AG08396 (cell line): ENCODE measurements around the gene RAPGEF6.
"Not testable (repeated sequence)": the region's sequence is repeated elsewhere in the genome, so short reads cannot be mapped to it uniquely, and the experiment has no call there.

Experiments used
- DNase-seq: peaks from one replicate; pipeline ENCODE4 v3.0.0; 2012; ENCODE audit warnings: low spot score, mixed read lengths

The RAPGEF6 gene, protein sequence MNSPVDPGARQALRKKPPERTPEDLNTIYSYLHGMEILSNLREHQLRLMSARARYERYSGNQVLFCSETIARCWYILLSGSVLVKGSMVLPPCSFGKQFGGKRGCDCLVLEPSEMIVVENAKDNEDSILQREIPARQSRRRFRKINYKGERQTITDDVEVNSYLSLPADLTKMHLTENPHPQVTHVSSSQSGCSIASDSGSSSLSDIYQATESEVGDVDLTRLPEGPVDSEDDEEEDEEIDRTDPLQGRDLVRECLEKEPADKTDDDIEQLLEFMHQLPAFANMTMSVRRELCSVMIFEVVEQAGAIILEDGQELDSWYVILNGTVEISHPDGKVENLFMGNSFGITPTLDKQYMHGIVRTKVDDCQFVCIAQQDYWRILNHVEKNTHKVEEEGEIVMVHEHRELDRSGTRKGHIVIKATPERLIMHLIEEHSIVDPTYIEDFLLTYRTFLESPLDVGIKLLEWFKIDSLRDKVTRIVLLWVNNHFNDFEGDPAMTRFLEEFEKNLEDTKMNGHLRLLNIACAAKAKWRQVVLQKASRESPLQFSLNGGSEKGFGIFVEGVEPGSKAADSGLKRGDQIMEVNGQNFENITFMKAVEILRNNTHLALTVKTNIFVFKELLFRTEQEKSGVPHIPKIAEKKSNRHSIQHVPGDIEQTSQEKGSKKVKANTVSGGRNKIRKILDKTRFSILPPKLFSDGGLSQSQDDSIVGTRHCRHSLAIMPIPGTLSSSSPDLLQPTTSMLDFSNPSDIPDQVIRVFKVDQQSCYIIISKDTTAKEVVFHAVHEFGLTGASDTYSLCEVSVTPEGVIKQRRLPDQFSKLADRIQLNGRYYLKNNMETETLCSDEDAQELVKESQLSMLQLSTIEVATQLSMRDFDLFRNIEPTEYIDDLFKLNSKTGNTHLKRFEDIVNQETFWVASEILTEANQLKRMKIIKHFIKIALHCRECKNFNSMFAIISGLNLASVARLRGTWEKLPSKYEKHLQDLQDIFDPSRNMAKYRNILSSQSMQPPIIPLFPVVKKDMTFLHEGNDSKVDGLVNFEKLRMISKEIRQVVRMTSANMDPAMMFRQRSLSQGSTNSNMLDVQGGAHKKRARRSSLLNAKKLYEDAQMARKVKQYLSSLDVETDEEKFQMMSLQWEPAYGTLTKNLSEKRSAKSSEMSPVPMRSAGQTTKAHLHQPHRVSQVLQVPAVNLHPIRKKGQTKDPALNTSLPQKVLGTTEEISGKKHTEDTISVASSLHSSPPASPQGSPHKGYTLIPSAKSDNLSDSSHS (N-terminal part only)

DNA sequence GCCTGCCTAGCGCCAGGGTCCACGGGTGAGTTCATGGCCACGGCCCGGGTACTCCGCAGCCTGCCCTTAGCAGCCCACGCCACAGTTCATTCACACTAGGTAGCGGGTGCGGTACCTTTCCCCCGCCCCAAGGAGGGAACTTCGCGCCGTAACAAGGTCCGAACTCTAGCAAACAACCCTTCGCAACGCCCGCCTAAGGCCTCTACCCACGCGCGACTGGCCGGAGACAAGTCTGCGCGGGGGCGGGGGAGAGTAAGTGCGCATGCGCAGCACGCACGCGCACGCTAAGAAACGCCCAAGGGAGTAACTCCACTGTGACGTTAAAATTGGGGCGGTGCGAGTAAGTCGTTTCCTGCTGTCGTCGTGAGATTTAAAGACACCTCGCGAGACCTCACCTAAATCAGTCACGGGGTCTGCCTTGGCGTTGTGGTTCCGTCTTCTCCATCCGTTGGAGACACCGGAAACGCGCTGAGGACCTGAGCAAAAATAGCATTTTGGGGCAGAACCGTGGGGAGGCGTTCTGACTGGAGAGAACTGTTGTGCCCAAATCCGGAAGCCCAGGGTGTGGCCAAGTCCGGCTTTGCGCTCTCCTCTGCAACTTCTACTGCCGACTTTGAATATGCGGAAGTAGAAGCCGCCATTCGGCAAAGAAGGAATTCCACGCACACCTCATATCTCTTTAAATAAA lies at the start of gene RAPGEF6:
Gene RAPGEF6, minus strand, starts transcription at position 234 of the 688 bp plus-strand sequence. Its CDS starts 199 bp downstream, at position 35.
- peak; percentile 93 for DNase-seq

DNA sequence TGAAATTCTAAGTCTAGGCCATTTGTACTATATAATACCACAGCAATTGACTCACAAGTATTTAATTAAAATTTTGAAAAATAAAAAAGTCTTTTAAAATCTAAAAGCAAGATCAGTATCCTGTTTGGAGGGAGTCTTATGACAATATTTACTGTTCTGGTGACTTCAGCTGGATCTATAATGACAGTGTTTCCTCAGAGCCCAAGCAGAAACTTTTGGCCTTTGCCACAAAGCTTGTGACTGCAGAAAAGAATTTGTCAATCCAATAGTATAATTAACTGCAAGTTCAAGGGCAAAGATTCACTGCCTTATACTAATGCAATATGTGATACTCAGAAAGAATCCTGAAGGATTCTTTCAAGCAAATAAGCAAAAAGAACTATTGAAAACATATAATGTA lies 49.6 kb upstream of the RAPGEF6 start:
- no peak for DNase-seq

DNA sequence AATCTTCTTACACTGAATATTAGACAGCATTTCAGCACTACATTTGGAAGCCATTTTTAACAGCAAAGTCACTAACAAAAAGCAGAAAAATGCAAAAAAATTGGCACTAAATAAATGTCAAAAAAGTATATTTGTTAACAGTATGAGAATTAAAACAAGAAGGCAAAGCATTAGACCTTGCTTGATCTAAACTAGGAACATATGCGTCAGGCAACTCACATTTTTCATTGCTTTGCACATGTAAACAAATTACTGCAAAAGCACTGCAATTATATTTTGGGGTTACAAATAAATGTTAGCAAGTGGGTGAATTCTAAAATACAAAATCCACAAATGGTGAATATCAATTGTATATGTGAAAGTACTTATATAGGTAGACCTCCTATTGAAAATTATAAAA lies 49.0 kb upstream of the RAPGEF6 start:
- DNase-seq, result no peak

DNA sequence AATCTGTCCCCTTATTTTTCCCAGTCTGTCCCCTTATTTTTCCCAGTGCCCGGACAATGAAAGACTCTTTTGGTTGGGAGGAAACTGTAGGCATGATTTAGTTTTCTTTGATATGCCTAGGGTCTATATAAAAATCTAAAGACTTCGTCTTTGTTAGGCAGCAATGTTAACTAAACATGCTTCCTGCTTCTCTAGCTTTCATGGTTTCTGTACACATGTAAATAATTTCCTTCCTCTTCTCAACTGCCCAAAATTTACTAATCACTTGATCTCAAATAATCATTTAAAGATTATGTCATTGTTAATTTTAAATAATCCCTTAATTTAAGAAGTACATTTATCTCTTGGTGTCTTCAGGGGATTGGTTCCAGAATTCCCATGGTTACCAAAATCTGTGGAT lies 47.8 kb upstream of the RAPGEF6 start:
- no peak for DNase-seq

DNA sequence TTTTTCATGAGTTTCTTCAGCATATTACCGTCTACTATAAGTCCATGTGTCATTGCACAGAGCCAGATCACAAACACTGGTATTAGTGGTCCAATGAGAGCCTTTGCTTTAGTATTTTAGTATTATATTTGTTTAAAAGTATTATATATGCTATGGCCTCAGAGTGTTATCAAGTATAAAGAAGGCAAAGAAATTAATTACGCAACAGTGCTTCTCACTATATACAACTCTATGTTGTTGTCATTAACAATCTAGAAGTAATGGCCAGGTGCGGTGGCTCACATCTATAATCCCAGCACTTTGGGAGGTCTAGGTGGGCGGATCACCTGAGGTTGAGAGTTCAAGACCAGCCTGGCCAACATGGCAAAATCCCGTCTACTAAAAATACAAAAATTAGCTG lies 47.1 kb upstream of the RAPGEF6 start:
- no peak for DNase-seq

DNA sequence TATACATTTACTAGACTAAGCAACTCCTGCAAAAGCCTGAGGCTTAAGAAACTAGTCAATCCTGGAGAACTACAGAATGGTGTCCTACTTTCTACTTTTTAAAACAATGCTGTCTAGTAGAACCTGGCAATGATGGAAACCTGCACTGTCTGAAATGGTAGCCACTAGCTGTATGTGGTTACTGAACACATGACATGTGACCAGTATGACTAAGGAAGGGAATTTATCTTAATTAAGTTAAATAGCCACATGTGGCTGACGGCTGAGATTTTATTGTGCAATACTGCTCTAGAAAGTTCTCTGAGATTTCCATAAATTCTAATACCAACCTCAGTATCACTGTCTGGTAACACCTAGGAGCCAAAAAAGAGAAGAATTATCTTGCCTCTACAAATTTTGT lies 44.9 kb upstream of the RAPGEF6 start:
- peak; percentile 16 for DNase-seq

DNA sequence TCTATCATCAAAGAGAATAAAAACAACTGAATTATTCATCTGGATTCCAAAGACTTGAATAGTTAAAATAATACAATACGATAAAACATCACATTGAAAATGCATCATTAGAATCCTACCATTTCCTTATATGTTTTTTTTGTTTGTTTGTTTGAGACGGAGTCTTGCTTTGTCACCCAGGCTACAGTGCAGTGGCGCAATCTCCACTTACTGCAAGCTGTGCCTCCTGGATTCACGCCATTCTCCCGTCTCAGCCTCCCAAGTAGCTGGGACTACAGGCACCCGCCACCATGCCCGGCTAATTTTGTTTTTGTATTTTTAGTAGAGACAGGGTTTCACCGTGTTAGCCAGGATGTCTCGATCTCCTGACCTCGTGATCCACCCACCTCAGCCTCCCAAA lies 43.2 kb upstream of the RAPGEF6 start:
- not testable (repeated sequence) for DNase-seq

DNA sequence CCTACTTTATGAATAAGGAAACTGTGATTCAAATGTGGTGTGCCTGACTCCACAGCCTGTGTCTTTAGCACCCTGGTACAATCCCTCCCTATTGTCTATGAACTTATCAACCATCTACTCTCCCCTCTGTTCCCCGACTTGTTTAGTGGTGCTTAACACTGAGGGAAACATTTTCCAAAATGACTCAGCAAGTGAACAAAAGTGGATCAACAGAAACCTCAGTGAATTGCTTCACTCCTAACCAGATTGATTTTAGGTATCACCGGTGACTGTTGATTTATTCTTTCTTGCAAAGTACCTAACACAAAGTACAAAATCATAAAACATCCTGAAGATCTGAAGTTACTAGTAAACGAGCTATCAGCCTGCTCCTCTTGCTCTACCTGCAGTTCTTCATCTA lies 42.1 kb upstream of the RAPGEF6 start:
- DNase-seq, result no peak

DNA sequence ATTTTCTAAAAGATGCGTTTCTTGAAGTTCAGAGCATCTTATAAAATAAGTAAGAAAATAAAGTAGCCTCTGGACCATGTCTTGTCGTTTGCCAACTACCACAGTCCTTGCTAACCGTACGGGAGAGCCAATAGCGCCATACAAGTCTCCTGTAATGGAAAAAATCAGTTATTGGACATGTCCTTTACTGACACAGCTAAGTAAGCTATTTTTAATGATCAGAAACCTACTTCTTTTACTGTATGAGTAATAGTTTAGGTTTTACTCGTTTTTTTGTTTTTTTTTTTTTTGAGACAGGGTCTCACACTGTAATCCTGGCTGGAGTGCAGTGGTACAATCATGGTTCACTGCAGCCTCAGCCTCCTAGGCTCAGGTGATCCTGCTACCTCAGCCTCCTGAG lies 37.7 kb upstream of the RAPGEF6 start:
- DNase-seq, result no peak

DNA sequence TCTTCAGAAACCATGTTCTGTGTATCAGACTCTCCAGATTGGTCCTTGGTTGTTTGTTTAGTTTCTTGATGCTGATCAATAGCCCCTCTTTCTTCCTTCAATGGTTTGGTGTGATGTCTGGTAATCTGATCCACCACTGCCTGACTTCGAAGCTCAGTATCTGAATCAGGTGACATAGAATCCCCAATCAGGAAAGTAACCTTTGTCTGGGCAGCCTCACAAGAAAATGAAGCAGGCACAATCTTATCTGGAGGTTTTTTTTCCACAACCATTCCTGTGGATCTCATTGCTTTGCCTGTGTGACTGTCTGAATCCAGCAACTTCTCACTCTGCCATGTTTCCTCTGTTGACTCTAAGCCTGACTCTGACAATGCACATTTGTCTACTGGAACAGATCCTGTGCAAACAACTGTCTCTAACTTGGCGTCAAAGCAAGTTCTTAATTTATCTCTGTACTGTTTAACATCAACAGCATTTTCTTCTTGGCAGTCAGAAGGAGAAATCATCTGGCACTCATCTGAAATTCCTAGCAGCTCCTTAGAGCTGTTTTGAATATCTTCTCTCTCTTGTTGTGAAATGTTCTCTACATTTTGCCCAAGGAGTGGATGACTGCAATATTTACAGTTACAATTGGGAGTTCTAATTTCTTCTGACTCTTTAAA lies 37.1 kb upstream of the RAPGEF6 start:
- DNase-seq, result peak; percentile 47

DNA sequence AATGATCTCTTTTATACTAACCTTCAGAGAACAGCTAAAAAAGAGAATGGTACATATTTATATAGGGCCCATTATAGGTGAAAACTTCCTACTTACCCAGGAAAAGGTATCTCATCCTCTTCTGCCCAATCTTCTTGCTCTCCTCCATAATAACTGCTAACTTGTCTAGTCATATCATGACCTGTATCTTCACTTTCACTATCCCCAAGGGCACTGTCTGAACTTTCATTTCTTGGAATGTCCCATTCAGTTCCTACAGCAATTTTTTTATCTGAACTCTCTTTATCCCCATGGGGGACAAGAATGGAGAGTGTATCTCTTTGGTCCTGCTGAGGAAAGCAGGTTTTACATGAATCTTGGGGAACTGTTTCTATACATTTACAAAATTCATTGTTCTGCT lies 36.4 kb upstream of the RAPGEF6 start:
- no peak for DNase-seq

DNA sequence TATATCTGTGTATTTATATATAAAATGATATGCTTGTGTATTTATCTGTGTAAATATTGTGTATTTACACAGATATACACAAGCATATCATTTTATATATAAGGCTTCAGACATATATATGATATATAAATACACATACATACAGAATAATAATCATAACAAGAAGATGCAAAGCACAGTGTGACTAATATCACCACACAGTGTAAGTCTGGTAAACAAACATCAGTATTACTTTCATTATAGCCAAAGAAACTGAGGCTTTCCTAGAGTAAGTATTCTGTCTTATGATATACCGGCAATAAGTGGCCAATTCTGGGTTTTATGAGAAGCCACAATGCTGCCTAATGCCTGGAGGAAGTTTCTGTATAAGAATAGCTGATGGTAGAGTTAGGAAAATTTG lies 29.9 kb upstream of the RAPGEF6 start:
- no peak for DNase-seq

DNA sequence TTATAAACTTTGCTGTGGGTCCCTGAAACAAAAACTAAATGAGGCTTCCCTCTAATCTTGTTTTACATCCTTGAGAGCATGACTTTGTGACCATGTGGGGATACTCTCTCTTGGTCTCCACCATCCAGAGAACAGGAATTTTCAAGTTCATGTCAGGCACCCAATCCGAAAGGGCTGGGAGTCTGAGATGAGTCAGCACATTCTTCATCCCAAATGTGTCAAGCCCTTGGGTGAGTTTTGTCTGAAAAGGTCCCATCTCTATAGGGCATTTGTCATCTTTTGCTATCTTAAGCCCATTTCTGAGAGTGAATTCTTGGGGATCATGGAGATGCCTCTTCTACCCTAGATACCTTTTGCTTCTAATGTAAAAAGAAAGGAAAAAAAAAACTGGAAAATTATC lies 26.9 kb upstream of the RAPGEF6 start:
- no peak for DNase-seq

DNA sequence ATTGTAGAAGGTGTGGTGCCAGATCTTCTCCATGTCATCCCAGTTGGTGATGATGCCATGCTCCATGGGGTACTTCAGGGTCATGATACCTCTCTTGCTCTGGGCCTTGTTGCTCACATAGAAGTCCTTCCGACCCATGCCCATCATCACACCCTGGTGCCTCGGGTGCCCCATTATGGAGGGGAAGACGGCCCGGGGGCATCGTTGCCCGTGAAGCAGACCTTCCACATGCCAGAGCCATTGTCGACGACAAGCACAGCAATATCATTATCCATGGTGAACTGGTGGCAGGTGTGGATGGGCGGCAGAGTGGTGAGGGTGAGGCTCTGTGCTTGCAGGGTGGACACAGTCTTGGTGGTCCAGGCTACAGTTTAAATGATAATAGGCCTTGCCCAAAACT lies 24.8 kb upstream of the RAPGEF6 start:
- no peak for DNase-seq

DNA sequence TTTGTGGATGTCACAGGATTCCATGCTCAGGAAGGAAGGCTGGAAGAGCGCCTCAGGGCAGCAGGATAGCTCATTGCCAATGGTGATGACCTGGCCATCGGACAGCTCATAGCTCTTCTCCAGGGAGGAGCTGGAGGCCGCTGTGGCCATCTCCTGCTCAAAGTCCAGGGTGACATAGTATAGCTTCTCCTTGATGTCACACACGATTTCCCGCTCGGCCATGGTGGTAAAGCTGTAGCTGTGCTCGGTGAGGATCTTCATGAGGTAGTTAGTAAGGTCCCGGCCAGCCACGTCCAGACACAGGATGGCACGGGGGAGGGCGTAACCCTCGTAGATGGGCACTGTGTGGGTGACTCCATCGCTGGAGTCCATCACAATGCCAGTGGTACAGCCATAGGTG lies 24.3 kb upstream of the RAPGEF6 start:
- DNase-seq, result no peak

DNA sequence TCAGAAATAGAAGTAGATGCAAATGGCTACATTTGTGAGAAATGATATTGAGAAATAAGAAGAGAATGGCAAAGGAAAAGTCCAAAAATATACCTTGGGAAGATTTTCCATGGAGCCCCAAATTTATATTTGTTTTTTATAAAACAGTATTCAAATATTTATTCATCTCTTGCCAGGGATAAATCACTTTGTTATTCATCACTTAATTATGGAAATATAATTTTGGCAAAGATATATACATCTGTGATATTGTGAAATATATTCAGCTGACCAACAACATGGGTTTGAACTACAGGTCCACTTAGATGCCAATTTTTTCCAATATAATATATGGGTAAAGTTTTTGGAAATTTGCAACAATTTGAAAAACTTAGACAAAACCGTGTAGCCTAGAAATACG lies 19.7 kb upstream of the RAPGEF6 start:
- DNase-seq, result no peak

DNA sequence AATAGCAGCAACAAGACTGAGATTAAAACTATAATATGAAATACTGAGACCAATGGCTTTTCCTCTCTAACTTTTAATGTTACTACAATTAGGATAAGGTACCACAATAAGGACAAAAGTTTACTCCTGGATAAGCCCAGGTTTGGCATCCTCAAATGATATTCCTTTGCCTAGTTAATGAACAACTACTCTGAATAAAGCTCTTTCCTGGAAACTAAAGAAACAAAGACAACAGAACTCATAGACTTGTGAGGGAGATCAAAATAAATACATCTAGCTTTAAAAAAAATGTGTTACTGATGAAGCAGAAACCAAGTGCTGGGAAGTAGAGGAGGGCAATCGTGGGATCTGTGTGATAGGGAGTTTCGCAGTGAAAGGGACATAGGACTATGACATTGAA lies 19.3 kb upstream of the RAPGEF6 start:
- DNase-seq, result no peak

DNA sequence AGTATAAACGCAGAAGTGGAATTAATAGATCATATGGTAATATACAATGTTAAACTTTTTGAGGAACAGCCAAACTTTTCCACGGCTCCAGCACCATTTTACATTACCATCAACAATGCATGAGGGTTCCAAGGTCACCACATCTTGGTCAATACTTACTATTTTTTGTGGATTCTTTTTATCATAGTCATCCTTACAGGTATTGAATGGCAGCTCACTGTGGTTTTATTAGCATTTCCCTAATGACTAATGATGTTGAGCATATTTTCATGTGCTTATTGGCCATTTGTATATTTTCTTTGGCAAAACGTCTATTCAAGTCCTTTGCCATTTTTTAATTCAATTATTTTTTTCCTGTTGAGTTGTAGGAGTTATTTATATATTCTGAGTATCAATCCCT lies 14.1 kb upstream of the RAPGEF6 start:
- DNase-seq, result no peak

DNA sequence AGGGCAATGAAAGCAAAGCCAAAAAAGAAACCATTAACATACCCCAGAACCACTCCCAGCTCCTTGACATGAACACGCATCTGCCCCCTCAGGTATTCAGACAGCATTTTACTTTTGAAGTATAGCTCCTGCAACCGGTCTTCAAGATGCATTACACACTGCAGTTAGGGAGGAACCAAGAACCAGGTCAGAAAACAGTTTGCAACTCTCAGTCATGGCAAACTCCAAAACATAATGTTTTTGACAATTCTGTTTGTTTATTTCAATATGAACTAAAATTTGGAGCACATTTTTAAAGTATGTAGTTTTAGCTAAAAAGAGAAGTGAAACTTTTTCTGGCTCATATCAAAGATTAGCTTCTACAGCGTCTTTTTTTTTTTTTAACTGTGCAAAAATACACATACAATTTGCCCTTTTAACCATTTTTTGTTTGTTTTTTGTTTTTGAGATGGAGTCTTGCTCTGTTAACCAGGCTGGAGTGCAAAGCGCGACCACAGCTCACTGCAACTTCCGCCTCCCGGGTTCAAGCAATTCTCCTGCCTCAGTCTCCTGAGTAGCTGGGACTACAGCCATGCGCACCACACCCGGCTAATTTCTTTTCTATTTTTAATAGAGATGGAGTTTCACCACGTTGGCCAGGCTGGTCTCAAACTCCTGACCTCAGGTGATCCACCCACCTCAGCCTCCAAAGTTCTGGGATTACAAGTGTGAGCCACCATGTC lies 12.2 kb upstream of the RAPGEF6 start:
- no peak for DNase-seq

DNA sequence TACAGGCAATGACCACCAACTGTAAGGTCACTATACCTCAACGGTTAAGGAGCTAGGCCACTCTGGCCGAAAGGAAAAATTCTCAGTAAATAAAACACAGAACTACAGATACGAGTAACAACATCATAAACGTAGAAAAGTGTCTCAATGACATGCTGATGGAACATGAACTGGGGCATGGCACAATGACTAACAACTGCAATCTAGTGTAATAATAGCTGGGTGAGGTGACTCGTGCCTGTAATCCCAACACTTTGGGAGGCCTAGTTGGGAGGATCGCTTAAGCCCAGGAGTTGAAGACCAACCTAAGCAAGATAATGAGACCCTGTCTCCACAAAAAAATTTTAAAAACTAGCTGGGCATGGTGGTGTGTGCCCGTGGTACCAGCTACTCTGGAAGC lies 9.8 kb upstream of the RAPGEF6 start:
- no peak for DNase-seq

DNA sequence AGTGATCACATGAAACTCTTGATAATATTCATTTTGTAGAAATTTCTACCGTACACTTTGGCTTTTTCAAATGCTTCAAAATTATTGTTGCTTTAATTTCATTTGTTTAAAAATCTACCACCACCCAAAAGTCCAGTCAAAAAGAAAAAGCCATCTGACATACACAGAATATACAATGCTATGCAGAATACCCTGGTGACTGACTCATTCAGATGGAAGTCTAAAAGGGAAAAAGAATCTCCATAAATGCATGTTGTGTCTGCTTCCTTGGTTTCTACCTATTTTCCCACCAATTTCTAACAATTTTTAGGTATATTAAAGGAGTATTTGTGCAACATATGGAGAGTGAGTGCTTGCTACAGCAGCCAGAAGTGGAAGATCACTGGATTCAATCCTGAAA lies 9.3 kb upstream of the RAPGEF6 start:
- DNase-seq, result no peak
